B cell (primary cell): ENCODE results near the gene CTNNB1. TPM values are rescaled to one million over a fixed set of nuclear protein-coding genes. Genes with fewer than 3 reads are reported as not detected.

Experiments
- ATAC-seq: fragments of 200-7000 bp; cut with Tn5 transposase; one replicate; pipeline ENCODE4 v1.10.0; 2021; ENCODE audit warnings: low read depth, mild to moderate bottlenecking, moderate number of reproducible peaks, moderate library complexity
- CTCF ChIA-PET: fragments of 350-600 bp; sonication (Branson Sonifier 250); formaldehyde crosslinking; loops from one replicate; lab custom pipeline; 2021; ENCODE audit warnings: antibody characterized with exemption, inconsistent platforms; lab: Charles Lee
- POLR2A ChIA-PET: fragments of 350-600 bp; sonication (Branson Sonifier 250); formaldehyde crosslinking; loops from one replicate; lab custom pipeline; 2021; ENCODE audit warnings: antibody characterized with exemption; lab: Charles Lee
- DNase-seq: peaks from one replicate; pipeline ENCODE4 v3.0.0; 2013
- H2AFZ ChIP-seq: 2 replicates; pipeline ENCODE4 v1.6.1; 2012; ENCODE audit warnings: mild to moderate bottlenecking, low read depth, low read length; ENCODE audit not compliant: insufficient read depth, poor library complexity, severe bottlenecking
- H3K27ac ChIP-seq, 2 donors: 1 replicate in 1 of 2; 2 replicates in 1 of 2; pipeline ENCODE4 v1.5.1; 2012 to 2013; ENCODE audit warnings: low read length in 2 of 2, mild to moderate bottlenecking in 2 of 2, moderate library complexity in 1 of 2
- H3K27me3 ChIP-seq, 4 experiments: fragments of 200-600 bp in 1 of 4; sonication (generic) in 1 of 4; replicated peaks in 1 of 4; 1 replicate in 2 of 4; 2 replicates in 2 of 4; pipeline versions ENCODE4 v1.6.1 to v1.7.0; 2013 to 2016; ENCODE audit warnings: low read length in 3 of 4, mild to moderate bottlenecking in 2 of 4, mixed read lengths in 1 of 4, moderate library complexity in 1 of 4; ENCODE audit not compliant: insufficient read depth in 4 of 4, control insufficient read depth in 3 of 4; ENCODE audit errors: control extremely low read depth in 1 of 4
- H3K36me3 ChIP-seq, 2 experiments: replicated peaks in 1 of 2; 1 replicate in 1 of 2; 2 replicates in 1 of 2; pipeline versions ENCODE4 v1.6.1 to v1.7.1; 2013; ENCODE audit warnings: low read length in 1 of 2; ENCODE audit not compliant: insufficient read depth in 2 of 2, control insufficient read depth in 1 of 2; ENCODE audit errors: control extremely low read depth in 1 of 2, extremely low read depth in 1 of 2
- H3K4me1 ChIP-seq, 2 donors: fragments of 200-600 bp in 1 of 2; sonication (generic) in 1 of 2; 1 replicate in 1 of 2; 2 replicates in 1 of 2; pipeline versions ENCODE4 v1.5.1 to v1.6.1; 2013 to 2017; ENCODE audit warnings: low read length in 2 of 2; ENCODE audit not compliant: control insufficient read depth in 2 of 2, insufficient read depth in 2 of 2
- H3K4me2 ChIP-seq: replicated peaks from 2 replicates; pipeline ENCODE3; 2012; ENCODE audit warnings: mild to moderate bottlenecking, low read depth, low read length; ENCODE audit not compliant: poor library complexity, severe bottlenecking
- H3K4me3 ChIP-seq, 5 experiments: fragments of 200-600 bp in 1 of 5; sonication (generic) in 1 of 5; 1 replicate in 3 of 5; 2 replicates in 2 of 5; pipeline versions ENCODE4 v1.5.1 to v1.7.0; 2011 to 2016; ENCODE audit warnings: low read length in 4 of 5, mild to moderate bottlenecking in 4 of 5, low read depth in 2 of 5, control low read depth in 1 of 5, moderate library complexity in 1 of 5; ENCODE audit not compliant: insufficient read depth in 1 of 5; ENCODE audit errors: control extremely low read depth in 1 of 5, extremely low read depth in 1 of 5
- H3K79me2 ChIP-seq: fragments of 200-600 bp; sonication (generic); one replicate; pipeline ENCODE4 v1.6.0; 2016; ENCODE audit warnings: low read length; ENCODE audit not compliant: control insufficient read depth, insufficient read depth
- H3K9ac ChIP-seq: fragments of 200-600 bp; sonication (generic); 2 replicates; pipeline ENCODE4 v1.6.1; 2017; ENCODE audit warnings: mild to moderate bottlenecking, low read length, moderate library complexity
- H3K9me3 ChIP-seq, 3 donors: one replicate each; pipeline versions ENCODE4 v1.6.1 to v1.7.1; 2013; ENCODE audit warnings: low read length in 2 of 3; ENCODE audit not compliant: control insufficient read depth in 2 of 3, insufficient read depth in 1 of 3; ENCODE audit errors: control extremely low read depth in 1 of 3
- H4K20me1 ChIP-seq: 2 replicates; pipeline ENCODE4 v1.6.0; 2012; ENCODE audit warnings: mild to moderate bottlenecking, low read length; ENCODE audit not compliant: insufficient read depth, control insufficient read depth, poor library complexity, severe bottlenecking
- H3K27ac Mint-ChIP-seq: one replicate; pipeline ENCODE4 v1.8.0; 2021; ENCODE audit warnings: mixed read lengths
- H3K27me3 Mint-ChIP-seq: one replicate; pipeline ENCODE4 v1.8.0; 2021; ENCODE audit warnings: mixed read lengths
- H3K4me1 Mint-ChIP-seq: one replicate; pipeline ENCODE4 v1.8.0; 2021; ENCODE audit warnings: mixed read lengths
- H3K4me3 Mint-ChIP-seq: one replicate; pipeline ENCODE4 v1.8.0; 2021; ENCODE audit warnings: mixed read lengths
- H3K9me3 Mint-ChIP-seq: one replicate; pipeline ENCODE4 v1.8.0; 2022; ENCODE audit warnings: mixed read lengths; ENCODE audit not compliant: insufficient read depth
- EZH2 ChIP-seq: IDR thresholded peaks from 2 replicates; pipeline ENCODE4 v1.6.1; 2012; ENCODE audit warnings: borderline replicate concordance, low read depth, mild to moderate bottlenecking, moderate library complexity, low read length; ENCODE audit not compliant: insufficient read depth, poor library complexity, severe bottlenecking
- WGBS: methylation state at CpG from one replicate; pipeline ENCODE4 v1.1.5; 2013; ENCODE audit warnings: missing lambda C conversion rate; ENCODE audit not compliant: insufficient coverage; 5-methylcytosine and 5-hydroxymethylcytosine counted together
- intact Hi-C: fragments of 100-400 bp; cut with micrococcal nuclease; formaldehyde crosslinking; loops from one replicate; pipeline ENCODE4 v1.10.0; 2022
- polyA plus RNA-seq: library from polyadenylated mRNA; depleted of rRNA; stranded (reverse); fragments of >200 nt; gene quantifications from 2 replicates; pipeline ENCODE4 v1.2.3, GENCODE V29; 2012
- total RNA-seq, 2 donors: library from RNA; stranded (reverse); fragments of 120-200 nt in 1 of 2; gene quantifications; 1 replicate in 1 of 2; 2 replicates in 1 of 2; pipeline versions ENCODE4 v1.2.3 to v1.2.4, GENCODE V29; 2013 to 2022
- TF ChIP-seq, protein P1 (sequence below): fragments of 200-600 bp; IDR thresholded peaks from one replicate; pipeline ENCODE4 v1.8.0; 2022; ENCODE audit warnings: antibody characterized with exemption, mild to moderate bottlenecking

CTNNB1 gene
- total and polyA plus RNA-seq, 2 donors (not counting 1 experiment from before 2014, with no cell fraction given): 103 to 178 TPM

DNA sequence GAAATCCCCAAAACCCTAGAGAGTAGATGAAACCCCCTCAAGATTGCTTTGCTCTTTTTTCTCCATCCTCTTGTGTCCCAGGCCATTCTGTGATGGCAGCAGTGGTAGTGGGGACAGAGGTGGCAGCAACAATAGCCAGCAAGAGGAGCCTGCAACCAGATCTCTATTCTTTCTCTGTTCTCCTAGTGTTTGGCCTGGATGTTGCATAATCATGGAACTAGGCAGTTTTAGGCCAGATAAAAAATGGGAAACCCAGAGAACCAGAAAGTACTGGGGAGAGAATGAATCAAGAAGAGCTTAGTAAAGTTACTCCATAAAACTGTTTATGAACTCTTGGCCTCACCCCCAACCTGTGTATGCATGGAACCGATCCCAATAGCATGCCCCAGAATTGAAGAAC lies 52.3 kb downstream of the CTNNB1 start:
- Histone ChIP-seq H3K9me3 (no peaks in the 10 kb centered on the region), H3K4me3 (no peak overlapping the region), H2AFZ (no peak overlapping the region), H3K79me2 (no peaks in the 10 kb centered on the region), H3K4me1 (no peaks in the 10 kb centered on the region), H3K9ac (no peak overlapping the region), H3K27ac (no peak overlapping the region), H4K20me1 (no peaks in the 10 kb centered on the region), H3K36me3 (no peaks in the 10 kb centered on the region), H3K27me3 (no peaks in the 10 kb centered on the region), H3K4me2 (no peak overlapping the region)
- peaks cover 3% of the 10 kb centered on the region for H3K9me3 Mint-ChIP-seq
- 100% methylated on average over 1 of the region's 1 CpG for WGBS
- H3K27ac Mint-ChIP-seq: no peak overlapping the region
- intact Hi-C loops: no loop called here
- DNase-seq: no peak
- no peaks in the 10 kb centered on the region for H3K27me3 Mint-ChIP-seq
- H3K4me3 Mint-ChIP-seq: no peak overlapping the region
- no peak for ATAC-seq
- ChIA-PET CTCF (no interaction called here), POLR2A (no interaction called here)
- TF ChIP-seq EZH2: no peak
- TF ChIP-seq, protein P1, sequence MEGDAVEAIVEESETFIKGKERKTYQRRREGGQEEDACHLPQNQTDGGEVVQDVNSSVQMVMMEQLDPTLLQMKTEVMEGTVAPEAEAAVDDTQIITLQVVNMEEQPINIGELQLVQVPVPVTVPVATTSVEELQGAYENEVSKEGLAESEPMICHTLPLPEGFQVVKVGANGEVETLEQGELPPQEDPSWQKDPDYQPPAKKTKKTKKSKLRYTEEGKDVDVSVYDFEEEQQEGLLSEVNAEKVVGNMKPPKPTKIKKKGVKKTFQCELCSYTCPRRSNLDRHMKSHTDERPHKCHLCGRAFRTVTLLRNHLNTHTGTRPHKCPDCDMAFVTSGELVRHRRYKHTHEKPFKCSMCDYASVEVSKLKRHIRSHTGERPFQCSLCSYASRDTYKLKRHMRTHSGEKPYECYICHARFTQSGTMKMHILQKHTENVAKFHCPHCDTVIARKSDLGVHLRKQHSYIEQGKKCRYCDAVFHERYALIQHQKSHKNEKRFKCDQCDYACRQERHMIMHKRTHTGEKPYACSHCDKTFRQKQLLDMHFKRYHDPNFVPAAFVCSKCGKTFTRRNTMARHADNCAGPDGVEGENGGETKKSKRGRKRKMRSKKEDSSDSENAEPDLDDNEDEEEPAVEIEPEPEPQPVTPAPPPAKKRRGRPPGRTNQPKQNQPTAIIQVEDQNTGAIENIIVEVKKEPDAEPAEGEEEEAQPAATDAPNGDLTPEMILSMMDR: no peak
- peaks cover 5% of the 10 kb centered on the region for H3K4me1 Mint-ChIP-seq

DNA sequence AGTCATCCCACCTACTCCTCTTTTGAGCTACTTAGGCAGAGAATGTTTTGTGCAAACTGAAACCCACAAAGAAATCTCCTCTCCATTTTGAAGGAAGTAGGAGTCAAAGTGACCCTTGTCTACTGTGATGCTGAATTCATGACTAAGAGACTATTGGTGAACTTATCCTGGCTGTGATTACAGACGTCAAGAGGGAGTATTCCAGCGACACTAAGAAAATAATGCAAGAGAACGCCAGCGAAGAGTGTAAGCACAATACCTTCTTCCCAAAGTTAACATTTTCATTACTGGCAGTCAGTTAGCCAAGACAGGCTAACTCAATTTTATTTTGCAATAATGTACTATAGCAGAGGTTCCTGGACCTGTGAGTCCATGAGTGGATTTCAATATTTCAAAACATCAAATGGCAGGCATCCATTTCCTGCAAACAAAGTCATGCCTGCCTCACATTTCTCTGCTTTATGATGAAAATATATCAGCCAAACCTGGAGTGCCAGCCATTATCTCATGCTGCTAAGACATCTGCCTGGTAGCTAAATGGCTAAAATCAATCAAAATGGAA lies 59.0 kb downstream of the CTNNB1 start:
- H3K27ac Mint-ChIP-seq: no peak overlapping the region
- H3K4me1 Mint-ChIP-seq: no peaks in the 10 kb centered on the region
- no peaks in the 10 kb centered on the region for H3K36me3 ChIP-seq
- no peaks in the 10 kb centered on the region for H3K4me1 ChIP-seq
- H3K9me3 ChIP-seq: no peaks in the 10 kb centered on the region
- no peak overlapping the region for H2AFZ ChIP-seq
- no peak overlapping the region for H3K27ac ChIP-seq
- H3K27me3 ChIP-seq: no peaks in the 10 kb centered on the region
- H3K9me3 Mint-ChIP-seq: no peaks in the 10 kb centered on the region
- no peaks in the 10 kb centered on the region for H4K20me1 ChIP-seq
- intact Hi-C loops: no loop called here
- H3K4me2 ChIP-seq: no peak overlapping the region
- DNase-seq (no peak), ATAC-seq (no peak)
- POLR2A ChIA-PET: no interaction called here
- no CpG with 5 or more reads among the region's 4 CpGs for WGBS
- H3K4me3 Mint-ChIP-seq: no peak overlapping the region
- H3K27me3 Mint-ChIP-seq: no peaks in the 10 kb centered on the region
- CTCF ChIA-PET: no interaction called here
- H3K4me3 ChIP-seq: no peak overlapping the region
- no peaks in the 10 kb centered on the region for H3K79me2 ChIP-seq
- H3K9ac ChIP-seq: no peak overlapping the region
- TF ChIP-seq, protein P1: no peak
- TF ChIP-seq EZH2: no peak
